Measurements from ENCODE around the gene MTUS2.

MTUS2 gene

GRCh38 chr13:29451976-29452375 is 631.8 kb downstream of the MTUS2 start:
- no peaks in the 10 kb centered on the region for H3K27me3 ChIP-seq (ENCODE audit: low read length)
- H3F3A ChIP-seq (ENCODE audit: insufficient read depth), result no peaks in the 10 kb centered on the region
- H4K20me1 ChIP-seq (ENCODE audit: low read depth, low read length), result no peaks in the 10 kb centered on the region
- no peak overlapping the region for H3K27ac ChIP-seq (ENCODE audit: low read depth, low read length)
- no peaks in the 10 kb centered on the region for H3K9me2 ChIP-seq (replicated peaks; ENCODE audit: insufficient read depth, low read length)
- H3K36me3 ChIP-seq (ENCODE audit: low read length), result no peaks in the 10 kb centered on the region
- H3K79me2 ChIP-seq (ENCODE audit: insufficient read depth, low read length), result no peaks in the 10 kb centered on the region
- H3K4me2 ChIP-seq (ENCODE audit: low read depth, low read length, poor library complexity, severe bottlenecking), result no peak overlapping the region
- TF ChIP-seq CTCF (IDR thresholded peaks at IDR 0.05; ENCODE audit: insufficient read depth, low read length, poor library complexity, severe bottlenecking) (no peak), EZH2phosphoT487 (conservative IDR thresholded peaks at IDR 0.05; ENCODE audit: low read length) (no peak)
- no peak overlapping the region for H2AFZ ChIP-seq (ENCODE audit: low read depth, low read length, severe bottlenecking)
- no peak overlapping the region for H3K9ac ChIP-seq (ENCODE audit: low read length)
- no peaks in the 10 kb centered on the region for H3K9me3 ChIP-seq (ENCODE audit: insufficient read depth, low read length)
- H3K4me3 ChIP-seq (ENCODE audit: insufficient read depth, low read length, poor library complexity, severe bottlenecking), result no peak overlapping the region

GRCh38 chr13:29452773-29453616 is 632.9 kb downstream of the MTUS2 start:
- no peak overlapping the region for H3K27ac ChIP-seq (ENCODE audit: low read depth, low read length)
- no peak overlapping the region for H2AFZ ChIP-seq (ENCODE audit: low read depth, low read length, severe bottlenecking)
- H3K9me2 ChIP-seq (replicated peaks; ENCODE audit: insufficient read depth, low read length), result no peaks in the 10 kb centered on the region
- no peak overlapping the region for H3K4me3 ChIP-seq (ENCODE audit: insufficient read depth, low read length, poor library complexity, severe bottlenecking)
- no peaks in the 10 kb centered on the region for H3F3A ChIP-seq (ENCODE audit: insufficient read depth)
- no peak for TF ChIP-seq CTCF (IDR thresholded peaks at IDR 0.05; ENCODE audit: insufficient read depth, low read length, poor library complexity, severe bottlenecking)
- no peak for TF ChIP-seq EZH2phosphoT487 (conservative IDR thresholded peaks at IDR 0.05; ENCODE audit: low read length)
- no peaks in the 10 kb centered on the region for H3K9me3 ChIP-seq (ENCODE audit: insufficient read depth, low read length)
- H3K27me3 ChIP-seq (ENCODE audit: low read length), result no peaks in the 10 kb centered on the region
- no peaks in the 10 kb centered on the region for H3K79me2 ChIP-seq (ENCODE audit: insufficient read depth, low read length)
- H3K9ac ChIP-seq (ENCODE audit: low read length), result no peak overlapping the region
- no peaks in the 10 kb centered on the region for H4K20me1 ChIP-seq (ENCODE audit: low read depth, low read length)
- H3K4me2 ChIP-seq (ENCODE audit: low read depth, low read length, poor library complexity, severe bottlenecking), result no peak overlapping the region
- no peaks in the 10 kb centered on the region for H3K36me3 ChIP-seq (ENCODE audit: low read length)

GRCh38 chr13:29453617-29454011 is 633.5 kb downstream of the MTUS2 start:
- no peaks in the 10 kb centered on the region for H3F3A ChIP-seq (ENCODE audit: insufficient read depth)
- H3K9ac ChIP-seq (ENCODE audit: low read length), result no peak overlapping the region
- H3K4me2 ChIP-seq (ENCODE audit: low read depth, low read length, poor library complexity, severe bottlenecking), result no peak overlapping the region
- no peak overlapping the region for H3K4me3 ChIP-seq (ENCODE audit: insufficient read depth, low read length, poor library complexity, severe bottlenecking)
- no peaks in the 10 kb centered on the region for H3K9me2 ChIP-seq (replicated peaks; ENCODE audit: insufficient read depth, low read length)
- H2AFZ ChIP-seq (ENCODE audit: low read depth, low read length, severe bottlenecking), result no peak overlapping the region
- H3K27ac ChIP-seq (ENCODE audit: low read depth, low read length), result no peak overlapping the region
- TF ChIP-seq CTCF (IDR thresholded peaks at IDR 0.05; ENCODE audit: insufficient read depth, low read length, poor library complexity, severe bottlenecking) (no peak), EZH2phosphoT487 (conservative IDR thresholded peaks at IDR 0.05; ENCODE audit: low read length) (no peak)
- H4K20me1 ChIP-seq (ENCODE audit: low read depth, low read length), result no peaks in the 10 kb centered on the region
- no peaks in the 10 kb centered on the region for H3K9me3 ChIP-seq (ENCODE audit: insufficient read depth, low read length)
- H3K79me2 ChIP-seq (ENCODE audit: insufficient read depth, low read length), result no peaks in the 10 kb centered on the region
- H3K36me3 ChIP-seq (ENCODE audit: low read length), result no peaks in the 10 kb centered on the region
- no peaks in the 10 kb centered on the region for H3K27me3 ChIP-seq (ENCODE audit: low read length)

Data from SU-DHL-6 (cell line).